Tibial nerve (tissue), 4 donors: ENCODE measurements around the gene NCF2. TPM values are rescaled to one million over a fixed set of nuclear protein-coding genes. Genes with fewer than 3 reads are reported as not detected.

ENCODE experiments used
- DNase-seq, 2 donors: peaks; one replicate each; pipeline ENCODE4 v3.0.0-alpha.2; 2019; ENCODE audit warnings: low spot score in 2 of 2
- H3K27ac ChIP-seq, 4 donors: fragments of 200-600 bp; sonication (generic) in 3 of 4; one replicate each; pipeline ENCODE4 v1.5.1; 2017 to 2019; ENCODE audit warnings: mild to moderate bottlenecking in 1 of 4
- H3K27me3 ChIP-seq, 2 donors: fragments of 200-600 bp; sonication (generic) in 1 of 2; one replicate each; pipeline versions ENCODE4 v1.5.1 to v1.6.0; 2017 to 2019
- H3K36me3 ChIP-seq, 3 donors: fragments of 200-600 bp; sonication (generic); one replicate each; pipeline ENCODE4 v1.5.1; 2018 to 2019
- H3K4me1 ChIP-seq, 4 donors: fragments of 200-600 bp; sonication (generic) in 3 of 4; one replicate each; pipeline ENCODE4 v1.5.1; 2017 to 2019
- H3K4me3 ChIP-seq, 4 donors: fragments of 200-600 bp; sonication (generic) in 3 of 4; one replicate each; pipeline ENCODE4 v1.5.1; 2017 to 2019; ENCODE audit warnings: mild to moderate bottlenecking in 1 of 4, moderate library complexity in 1 of 4
- H3K9me3 ChIP-seq, 4 donors: fragments of 200-600 bp; sonication (generic) in 3 of 4; one replicate each; pipeline ENCODE4 v1.5.1; 2017 to 2019
- EP300 ChIP-seq, 2 donors: sonication (generic); formaldehyde crosslinking; IDR thresholded peaks; one replicate each; pipeline ENCODE4 v1.6.1; 2017; ENCODE audit warnings: antibody characterized with exemption in 2 of 2, mild to moderate bottlenecking in 1 of 2
- POLR2A ChIP-seq, 2 donors: fragments of 450-650 bp; IDR thresholded peaks; one replicate each; pipeline ENCODE4 v1.6.1; 2017; ENCODE audit warnings: antibody characterized with exemption in 2 of 2, mild to moderate bottlenecking in 2 of 2, moderate library complexity in 2 of 2
- WGBS, 2 donors: methylation state at CpG; one replicate each; pipeline ENCODE4 v1.1.5; 2018; 5-methylcytosine and 5-hydroxymethylcytosine counted together
- total RNA-seq, 4 donors: library from RNA; depleted of rRNA; stranded (reverse); fragments of >200 nt; gene quantifications; one replicate each; pipeline ENCODE4 v1.1.0, GENCODE V29; 2016
- TF ChIP-seq, protein P1 (sequence below), 5 experiments: fragments of 200-600 bp in 3 of 5; fragments of 450-650 bp in 2 of 5; sonication (generic) in 3 of 5; IDR thresholded peaks; one replicate each; pipeline ENCODE4 v1.5.1; 2016 to 2019; ENCODE audit warnings: antibody characterized with exemption in 5 of 5, mild to moderate bottlenecking in 3 of 5, moderate library complexity in 2 of 5

The NCF2 gene
- total RNA-seq, 4 donors from 2014 or later: 9.6 to 21.0 (median 17.1) TPM

DNA sequence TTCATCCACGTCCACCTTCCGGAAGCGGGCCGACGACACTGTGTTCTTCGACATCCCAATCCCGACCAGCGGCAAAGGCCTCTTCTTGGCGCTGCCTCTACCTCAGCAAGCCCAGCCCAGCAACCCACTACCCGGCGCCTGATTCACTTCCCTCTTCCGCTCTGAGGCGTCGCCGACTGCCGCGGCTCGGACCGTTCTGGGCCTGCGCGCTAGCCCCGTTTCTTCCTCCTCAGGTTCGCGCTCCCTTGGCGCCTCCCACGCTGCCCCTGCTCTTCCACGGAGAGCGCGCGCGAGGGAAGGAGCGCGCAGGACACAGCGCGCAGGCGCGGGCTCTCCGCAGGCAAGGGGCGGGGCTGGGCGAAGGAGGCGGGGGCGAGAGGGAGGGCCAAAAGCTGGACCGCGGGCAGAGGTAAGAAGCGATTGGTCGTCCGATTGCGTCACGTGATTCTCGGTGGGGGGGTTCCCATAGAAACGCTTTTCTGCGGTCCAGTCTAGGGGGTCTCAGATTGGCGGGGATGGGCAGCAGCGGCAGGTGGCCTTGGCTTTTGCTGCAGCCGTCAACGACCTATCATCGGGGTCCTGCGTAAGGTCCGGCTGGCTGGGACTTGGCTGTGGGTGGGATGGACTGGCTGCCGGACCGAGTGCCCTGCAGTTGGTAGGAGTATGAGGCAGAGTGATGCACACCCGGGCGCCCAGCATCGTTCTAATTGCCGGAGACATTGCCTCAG, 45.5 kb upstream of the NCF2 start, which contains the start of gene ARPC5:
Gene ARPC5, minus strand, starts transcription at position 178 of the 728 bp plus-strand sequence. Its CDS starts 124 bp downstream, at position 54.
- Histone ChIP-seq H3K36me3 (no peaks in the 10 kb centered on the region), H3K4me3 (peak within 1 kb of the TSS; percentile 81 to 95 (median 86)), H3K27me3 (no peaks in the 10 kb centered on the region), H3K9me3 (no peaks in the 10 kb centered on the region), H3K4me1 (peaks cover 0 to 47% (median 20%) of the 10 kb centered on the region in 4 donors), H3K27ac (peak within 1 kb of the TSS; percentile 86 to 97 (median 94))
- peak; percentile 89 to 92 for DNase-seq
- 1% methylated on average over 33 to 58 of the region's 65 CpGs for WGBS, 2 donors
- TF ChIP-seq EP300 (IDR thresholded peaks at IDR 0.05): peak; percentile 81 to 96
- peak; percentile 92 to 93 for TF ChIP-seq POLR2A (IDR thresholded peaks at IDR 0.05)
- TF ChIP-seq, protein P1, sequence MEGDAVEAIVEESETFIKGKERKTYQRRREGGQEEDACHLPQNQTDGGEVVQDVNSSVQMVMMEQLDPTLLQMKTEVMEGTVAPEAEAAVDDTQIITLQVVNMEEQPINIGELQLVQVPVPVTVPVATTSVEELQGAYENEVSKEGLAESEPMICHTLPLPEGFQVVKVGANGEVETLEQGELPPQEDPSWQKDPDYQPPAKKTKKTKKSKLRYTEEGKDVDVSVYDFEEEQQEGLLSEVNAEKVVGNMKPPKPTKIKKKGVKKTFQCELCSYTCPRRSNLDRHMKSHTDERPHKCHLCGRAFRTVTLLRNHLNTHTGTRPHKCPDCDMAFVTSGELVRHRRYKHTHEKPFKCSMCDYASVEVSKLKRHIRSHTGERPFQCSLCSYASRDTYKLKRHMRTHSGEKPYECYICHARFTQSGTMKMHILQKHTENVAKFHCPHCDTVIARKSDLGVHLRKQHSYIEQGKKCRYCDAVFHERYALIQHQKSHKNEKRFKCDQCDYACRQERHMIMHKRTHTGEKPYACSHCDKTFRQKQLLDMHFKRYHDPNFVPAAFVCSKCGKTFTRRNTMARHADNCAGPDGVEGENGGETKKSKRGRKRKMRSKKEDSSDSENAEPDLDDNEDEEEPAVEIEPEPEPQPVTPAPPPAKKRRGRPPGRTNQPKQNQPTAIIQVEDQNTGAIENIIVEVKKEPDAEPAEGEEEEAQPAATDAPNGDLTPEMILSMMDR (IDR thresholded peaks at IDR 0.05): peak in 3 of 5 experiments; percentile 5 to 47 (median 26)

DNA sequence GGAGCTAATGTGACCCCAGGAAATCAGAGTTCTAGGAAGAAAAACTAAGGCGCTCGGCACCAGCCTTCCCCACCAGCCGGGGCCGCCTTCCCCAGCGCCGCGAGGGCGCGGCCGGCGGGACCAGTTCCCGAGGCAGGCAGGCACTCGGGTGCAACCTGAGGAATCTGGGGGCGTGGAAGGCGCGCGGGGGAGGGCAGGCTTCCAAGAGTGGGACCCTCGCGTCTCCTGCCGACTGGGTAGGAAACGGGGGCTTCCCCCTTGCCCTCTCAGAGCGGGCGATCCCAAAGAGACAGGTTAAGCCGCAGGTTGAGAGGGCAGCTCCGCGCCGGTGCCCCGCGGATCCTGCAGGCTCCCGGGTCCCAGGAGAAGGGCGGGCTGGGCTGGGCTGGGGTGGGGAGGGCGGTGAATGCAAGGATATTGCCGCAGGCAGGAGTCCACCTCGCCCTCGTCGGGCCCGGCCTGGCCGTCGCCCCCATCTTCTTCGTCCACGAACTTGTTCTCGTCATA, 44.9 kb upstream of the NCF2 start:
- H3K36me3 ChIP-seq: peaks cover 0 to 3% (median 2%) of the 10 kb centered on the region in 3 donors
- H3K4me1 ChIP-seq: peaks cover 0 to 53% (median 27%) of the 10 kb centered on the region in 4 donors
- WGBS, 2 donors: 0% methylated on average over 33 to 39 of the region's 42 CpGs
- no peak for TF ChIP-seq POLR2A (IDR thresholded peaks at IDR 0.05)
- TF ChIP-seq EP300 (IDR thresholded peaks at IDR 0.05): no peak
- TF ChIP-seq, protein P1 (IDR thresholded peaks at IDR 0.05): peak in 1 of 5 experiments; percentile 3
- H3K27ac ChIP-seq: peak overlapping the region; percentile 86 to 97 (median 94)
- DNase-seq: no peak
- no peaks in the 10 kb centered on the region for H3K27me3 ChIP-seq
- H3K4me3 ChIP-seq: peak overlapping the region; percentile 81 to 95 (median 86)
- no peaks in the 10 kb centered on the region for H3K9me3 ChIP-seq

DNA sequence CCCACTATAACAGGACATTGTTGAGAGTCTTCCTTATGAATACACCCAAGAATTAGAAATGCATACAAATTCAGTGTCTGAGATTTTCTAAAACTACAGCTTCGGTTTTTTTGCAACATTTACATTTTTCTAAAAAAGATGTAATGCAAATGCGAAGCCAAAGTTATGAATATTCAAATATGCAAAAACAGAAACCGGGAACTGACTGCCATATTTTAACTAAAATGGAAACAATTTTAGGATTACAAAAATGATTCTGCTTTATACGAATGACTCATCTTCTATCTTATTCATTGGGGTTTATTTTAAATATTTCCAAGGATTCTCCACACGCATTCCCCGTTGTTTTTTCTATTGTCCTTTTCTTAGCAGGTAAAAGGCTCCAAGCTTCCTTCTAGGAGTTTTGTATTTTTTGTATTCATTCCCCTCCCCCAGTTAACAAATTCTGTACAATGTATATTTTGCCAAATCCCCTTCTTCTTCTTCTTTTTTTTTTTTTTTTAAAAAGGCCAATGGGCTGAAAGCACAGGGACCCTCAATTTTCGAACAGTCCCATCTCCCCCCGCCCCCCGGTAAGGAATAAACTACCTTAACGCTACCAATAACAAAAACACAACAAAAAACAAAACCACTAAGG, 44.3 kb upstream of the NCF2 start:
- WGBS, 2 donors: 0% methylated on average over 10 of the region's 10 CpGs
- Histone ChIP-seq H3K9me3 (no peaks in the 10 kb centered on the region), H3K36me3 (peaks cover 0 to 8% (median 7%) of the 10 kb centered on the region in 3 donors), H3K27ac (peak overlapping the region; percentile 86 to 97 (median 94)), H3K4me3 (peak overlapping the region; percentile 81 to 95 (median 86)), H3K27me3 (no peaks in the 10 kb centered on the region), H3K4me1 (peaks cover 0 to 58% (median 27%) of the 10 kb centered on the region in 4 donors)
- DNase-seq: no peak
- no peak for TF ChIP-seq POLR2A (IDR thresholded peaks at IDR 0.05)
- TF ChIP-seq, protein P1 (IDR thresholded peaks at IDR 0.05): no peak
- TF ChIP-seq EP300 (IDR thresholded peaks at IDR 0.05): no peak

DNA sequence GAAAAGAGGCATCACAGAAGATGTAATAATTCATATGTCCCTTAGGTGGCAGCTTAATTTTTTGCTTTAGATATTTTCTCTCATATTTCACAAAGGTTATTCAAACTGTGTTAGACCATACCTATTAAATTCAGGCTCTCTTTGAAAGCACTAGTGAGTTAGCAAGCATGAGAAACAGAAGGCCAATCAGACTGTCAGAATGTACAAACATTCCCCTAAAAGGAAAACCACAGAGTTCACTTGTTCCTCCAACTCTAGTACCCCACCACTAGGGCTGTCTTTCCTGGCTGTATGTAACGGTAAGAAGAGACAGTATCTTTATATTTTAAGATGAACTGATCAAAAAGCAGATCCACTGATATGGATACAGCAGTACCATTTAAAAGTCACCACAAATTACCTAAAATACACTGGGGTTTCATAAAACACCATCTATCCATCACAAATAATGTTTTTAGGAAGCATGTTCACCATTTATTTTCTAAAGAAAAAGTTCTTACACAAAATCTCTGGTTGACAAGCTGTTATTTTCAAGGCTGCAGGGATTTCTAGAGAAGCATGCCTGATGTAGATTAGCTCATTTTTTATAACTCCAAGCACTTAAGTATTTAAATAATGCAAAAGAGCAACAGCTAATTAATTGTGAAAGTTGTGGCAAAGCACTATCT, 43.6 kb upstream of the NCF2 start:
- H3K4me3 ChIP-seq: peak overlapping the region; percentile 81 to 95 (median 86)
- peaks cover 0 to 65% (median 27%) of the 10 kb centered on the region in 4 donors for H3K4me1 ChIP-seq
- peak in 1 of 2 donors; percentile 34 for TF ChIP-seq POLR2A (IDR thresholded peaks at IDR 0.05)
- TF ChIP-seq EP300 (IDR thresholded peaks at IDR 0.05): peak in 1 of 2 donors; percentile 72
- TF ChIP-seq, protein P1 (IDR thresholded peaks at IDR 0.05): peak; percentile 32 to 76 (median 33)
- 0 to 3% methylated on average over 1 of the region's 1 CpG for WGBS, 2 donors
- H3K9me3 ChIP-seq: no peaks in the 10 kb centered on the region
- peak overlapping the region in 3 of 4 donors; percentile 91 to 97 (median 97) for H3K27ac ChIP-seq
- H3K27me3 ChIP-seq: no peaks in the 10 kb centered on the region
- peaks cover 0 to 16% (median 12%) of the 10 kb centered on the region in 3 donors for H3K36me3 ChIP-seq
- DNase-seq: no peak
